ENCODE results near the gene MAGI1. TPM values are rescaled to one million over a fixed set of nuclear protein-coding genes. Genes with fewer than 3 reads are reported as not detected.
"Not testable (repeated sequence)": the region's sequence is repeated elsewhere in the genome, so short reads cannot be mapped to it uniquely, and the experiment has no call there.

Gene MAGI1
- total RNA-seq, 1 donor: 13.0 TPM

DNA sequence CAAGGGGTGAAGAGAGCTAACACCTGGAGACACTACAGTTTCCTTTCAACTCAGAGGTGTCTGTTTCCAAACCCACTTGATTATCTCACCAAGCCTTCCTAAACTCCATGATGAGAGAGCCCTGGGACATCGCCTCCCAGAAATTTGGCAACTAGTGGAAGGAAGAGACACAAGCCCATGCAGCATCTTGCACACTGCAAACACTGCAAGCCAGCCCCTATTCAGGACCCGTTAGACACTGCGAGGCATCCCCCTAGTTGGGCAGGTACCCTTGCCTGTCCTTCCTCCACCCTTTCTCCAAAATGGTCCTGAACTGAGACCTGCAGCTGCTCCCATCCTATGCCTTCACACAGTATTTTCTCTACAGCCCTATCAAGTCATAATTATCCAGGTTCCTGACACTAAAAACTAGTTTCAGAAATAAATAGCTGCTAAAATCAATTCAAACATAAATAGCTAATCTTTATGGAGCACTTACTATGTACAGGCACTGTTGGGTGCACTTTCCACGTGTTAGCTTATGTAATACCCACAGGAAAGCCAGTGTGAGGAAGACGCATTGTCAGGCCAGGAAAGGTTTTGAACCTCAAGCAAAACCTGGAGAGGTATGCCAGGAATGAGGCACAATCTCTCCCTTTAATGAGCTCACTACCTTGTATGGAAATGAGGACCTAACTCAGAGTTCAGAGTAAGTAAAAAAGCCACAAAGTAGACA, 2.8 kb downstream of the MAGI1 start:
- DNase-seq (ENCODE audit: low read depth): peak; percentile 35
- H3K4me3 ChIP-seq (ENCODE audit: low read depth, low read length): peak overlapping the region; percentile 99

DNA sequence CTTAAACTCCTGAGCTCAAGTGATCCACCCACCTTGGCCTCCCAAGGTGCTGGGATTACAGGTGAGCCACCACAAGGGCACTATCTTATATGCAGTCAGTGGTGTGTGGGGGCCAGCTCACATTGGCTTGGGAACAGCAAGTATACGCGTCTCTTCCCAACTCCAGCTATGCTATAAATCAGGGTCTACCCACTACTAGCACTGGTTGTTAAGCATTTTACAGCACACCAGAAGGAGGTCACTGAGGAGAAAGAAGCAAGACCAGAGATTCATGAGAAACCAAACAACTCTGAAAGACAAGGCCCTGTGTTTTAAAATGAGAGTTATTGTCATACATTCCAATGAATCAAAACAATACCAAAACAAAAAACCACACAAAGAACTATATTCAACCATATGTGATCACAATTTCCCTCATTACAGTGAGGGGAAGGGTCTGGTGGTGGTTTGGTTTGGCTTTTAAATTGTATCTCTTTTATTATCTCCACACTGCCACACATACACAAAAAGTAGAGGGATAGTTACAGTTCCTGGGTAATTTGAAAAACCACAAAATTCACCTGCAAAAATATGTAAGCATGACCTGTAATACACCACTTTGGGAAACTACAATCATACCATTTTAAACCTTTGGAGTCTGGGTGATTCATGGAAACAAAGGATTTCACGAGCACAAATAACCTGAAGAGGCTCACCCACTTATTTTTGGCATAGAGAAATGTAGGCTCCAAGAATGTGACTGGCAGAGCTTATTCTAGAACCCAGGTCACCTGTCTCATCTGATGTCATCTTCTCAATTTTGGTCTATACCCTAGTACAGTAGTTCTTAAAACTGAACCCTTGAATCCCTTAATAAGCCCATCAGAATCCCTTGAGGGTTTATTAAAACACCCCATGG, 5.2 kb downstream of the MAGI1 start:
- TF ChIP-seq, protein P1, sequence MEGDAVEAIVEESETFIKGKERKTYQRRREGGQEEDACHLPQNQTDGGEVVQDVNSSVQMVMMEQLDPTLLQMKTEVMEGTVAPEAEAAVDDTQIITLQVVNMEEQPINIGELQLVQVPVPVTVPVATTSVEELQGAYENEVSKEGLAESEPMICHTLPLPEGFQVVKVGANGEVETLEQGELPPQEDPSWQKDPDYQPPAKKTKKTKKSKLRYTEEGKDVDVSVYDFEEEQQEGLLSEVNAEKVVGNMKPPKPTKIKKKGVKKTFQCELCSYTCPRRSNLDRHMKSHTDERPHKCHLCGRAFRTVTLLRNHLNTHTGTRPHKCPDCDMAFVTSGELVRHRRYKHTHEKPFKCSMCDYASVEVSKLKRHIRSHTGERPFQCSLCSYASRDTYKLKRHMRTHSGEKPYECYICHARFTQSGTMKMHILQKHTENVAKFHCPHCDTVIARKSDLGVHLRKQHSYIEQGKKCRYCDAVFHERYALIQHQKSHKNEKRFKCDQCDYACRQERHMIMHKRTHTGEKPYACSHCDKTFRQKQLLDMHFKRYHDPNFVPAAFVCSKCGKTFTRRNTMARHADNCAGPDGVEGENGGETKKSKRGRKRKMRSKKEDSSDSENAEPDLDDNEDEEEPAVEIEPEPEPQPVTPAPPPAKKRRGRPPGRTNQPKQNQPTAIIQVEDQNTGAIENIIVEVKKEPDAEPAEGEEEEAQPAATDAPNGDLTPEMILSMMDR (IDR thresholded peaks at IDR 0.05; ENCODE audit: insufficient read depth, low read length): no peak
- no peak for DNase-seq (ENCODE audit: low read depth)
- no peak overlapping the region for H3K4me3 ChIP-seq (ENCODE audit: low read depth, low read length)

More for the DNA sequence above, 2.8 kb downstream of the MAGI1 start:
- TF ChIP-seq, protein P1 (IDR thresholded peaks at IDR 0.05; ENCODE audit: insufficient read depth, low read length): no peak

DNA sequence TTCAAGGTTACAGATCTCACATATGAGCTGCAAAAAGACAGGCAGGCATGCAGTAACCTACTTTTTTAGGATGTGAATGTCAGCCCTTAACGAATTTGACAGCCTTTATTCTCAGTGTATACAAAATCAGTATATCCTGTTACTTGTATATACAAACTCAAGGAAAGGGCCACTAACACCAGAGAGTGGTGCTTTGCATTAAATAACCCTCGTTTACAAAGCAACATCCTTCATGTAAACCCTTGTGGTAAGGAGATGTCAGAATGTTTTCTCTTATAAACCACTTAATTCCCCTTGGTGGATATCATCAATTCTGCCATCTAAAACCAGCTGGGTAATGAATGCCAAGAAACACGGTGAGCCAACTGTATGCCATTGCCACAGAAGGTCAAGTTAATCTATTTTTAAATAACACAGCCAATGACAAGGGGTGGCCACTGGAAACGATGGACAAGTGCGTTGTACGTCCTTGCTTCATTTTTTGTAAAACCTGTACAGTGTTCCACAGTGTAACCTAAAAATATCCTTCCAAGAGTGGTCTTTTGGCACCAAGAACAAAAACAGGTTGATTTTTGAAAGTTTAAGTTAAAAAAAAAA, 7.5 kb downstream of the MAGI1 start:
- DNase-seq (ENCODE audit: low read depth): no peak
- H3K4me3 ChIP-seq (ENCODE audit: low read depth, low read length): no peak overlapping the region
- TF ChIP-seq, protein P1 (IDR thresholded peaks at IDR 0.05; ENCODE audit: insufficient read depth, low read length): no peak

- DNase-seq (ENCODE audit: low read depth): no peak
- TF ChIP-seq, protein P1 (IDR thresholded peaks at IDR 0.05; ENCODE audit: insufficient read depth, low read length): no peak
- no peak overlapping the region for H3K4me3 ChIP-seq (ENCODE audit: low read depth, low read length)
Measured at GRCh38 chr3:66029443-66029842, 9.3 kb downstream of the MAGI1 start.

DNA sequence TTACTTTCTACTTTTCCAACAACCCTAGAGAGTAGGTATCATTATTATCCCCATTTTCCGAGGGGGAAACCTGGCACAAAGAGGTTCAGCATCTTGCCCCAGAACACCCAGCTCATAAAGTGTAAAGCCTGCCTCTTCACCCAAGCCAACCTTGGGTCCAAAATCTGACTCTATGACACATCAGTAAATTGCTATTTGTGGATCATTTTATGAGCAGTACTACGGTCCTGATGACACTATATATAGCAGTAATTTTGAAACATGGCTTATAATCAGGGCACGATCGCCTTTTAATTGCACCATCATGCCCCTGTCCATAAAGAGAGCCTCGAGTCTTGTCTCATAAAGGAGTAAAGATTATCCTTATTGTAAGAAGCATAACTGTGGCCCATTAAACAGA, 9.7 kb downstream of the MAGI1 start:
- no peak overlapping the region for H3K4me3 ChIP-seq (ENCODE audit: low read depth, low read length)
- TF ChIP-seq, protein P1 (IDR thresholded peaks at IDR 0.05; ENCODE audit: insufficient read depth, low read length): no peak
- no peak for DNase-seq (ENCODE audit: low read depth)

- no peak for DNase-seq (ENCODE audit: low read depth)
- TF ChIP-seq, protein P1 (IDR thresholded peaks at IDR 0.05; ENCODE audit: insufficient read depth, low read length): no peak
- H3K4me3 ChIP-seq (ENCODE audit: low read depth, low read length): no peak overlapping the region
Measured at GRCh38 chr3:66028457-66028856, 10.3 kb downstream of the MAGI1 start.

DNA sequence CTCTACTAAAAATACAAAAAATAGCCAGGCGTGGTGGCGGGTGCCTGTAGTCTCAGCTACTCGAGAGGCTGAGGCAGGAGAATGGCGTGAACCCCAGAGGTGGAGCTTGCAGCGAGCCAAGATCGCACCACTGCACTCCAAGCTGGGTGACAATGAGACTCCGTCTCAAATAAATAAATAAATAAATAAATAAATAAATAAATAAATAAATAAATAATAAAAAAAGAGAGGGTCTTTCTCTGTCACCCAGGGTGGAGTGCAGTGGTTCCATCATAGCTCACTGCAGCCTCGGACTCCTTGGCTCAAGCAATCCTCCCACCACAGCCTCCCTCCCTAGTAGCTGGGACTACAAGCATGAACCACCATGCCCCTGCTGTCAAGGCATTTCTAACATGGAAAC, 11.6 kb downstream of the MAGI1 start:
- DNase-seq (ENCODE audit: low read depth); H3K4me3 ChIP-seq (ENCODE audit: low read depth, low read length): not testable (repeated sequence)
